PFSK-1 (cell line): ENCODE results near the gene RAB4A.

Experiments used
- FOXP2 ChIP-seq: optimal IDR thresholded peaks from 2 replicates; pipeline ENCODE3; 2011; ENCODE audit warnings: borderline replicate concordance, control low read depth, inconsistent platforms; ENCODE audit not compliant: insufficient read depth; ENCODE audit errors: extremely low read length, extremely low read depth
- POLR2AphosphoS5 ChIP-seq: IDR thresholded peaks from 2 replicates; pipeline ENCODE4 v1.6.1; 2012; ENCODE audit warnings: low read depth, mild to moderate bottlenecking, control low read depth, low read length, moderate library complexity
- REST ChIP-seq, 2 experiments: IDR thresholded peaks; 2 replicates each; pipeline versions ENCODE4 v1.6.1 to v1.8.0; 2011 to 2012; ENCODE audit warnings: low read depth in 2 of 2, low read length in 2 of 2, control low read depth in 1 of 2, inconsistent platforms in 1 of 2, mild to moderate bottlenecking in 1 of 2, moderate library complexity in 1 of 2; ENCODE audit not compliant: insufficient read depth in 1 of 2
- SIN3A ChIP-seq: IDR thresholded peaks from 2 replicates; pipeline ENCODE4 v1.6.1; 2012; ENCODE audit warnings: mild to moderate bottlenecking, low read length, moderate library complexity, borderline replicate concordance; ENCODE audit not compliant: insufficient read depth
- TAF1 ChIP-seq: IDR thresholded peaks from 2 replicates; pipeline ENCODE4 v1.6.1; 2012; ENCODE audit warnings: low read length, control low read depth, borderline replicate concordance; ENCODE audit not compliant: insufficient read depth

The RAB4A gene

GRCh38 chr1:229225331-229225782 is 45.6 kb upstream of the RAB4A start:
- TF ChIP-seq FOXP2 (no peak), TAF1 (no peak), POLR2AphosphoS5 (no peak), SIN3A (no peak), REST (IDR thresholded peaks at IDR 0.05; ENCODE audit: insufficient read depth in 1 of 2, low read depth in 2 of 2, low read length in 2 of 2) (no peak)

- no peak for TF ChIP-seq FOXP2
- TF ChIP-seq REST (IDR thresholded peaks at IDR 0.05; ENCODE audit: insufficient read depth in 1 of 2, low read depth in 2 of 2, low read length in 2 of 2): no peak
Observed at GRCh38 chr1:229226796-229227195, 44.1 kb upstream of the RAB4A start.

GRCh38 chr1:229227298-229227919 is 43.5 kb upstream of the RAB4A start:
- 0 out of 2 replicates have a peak, but pooled peaks have one; percentile 26 for TF ChIP-seq SIN3A
- no peak for TF ChIP-seq POLR2AphosphoS5

- TF ChIP-seq TAF1 (no peak), FOXP2 (no peak), REST (IDR thresholded peaks at IDR 0.05; ENCODE audit: insufficient read depth in 1 of 2, low read depth in 2 of 2, low read length in 2 of 2) (no peak), SIN3A (no peak), POLR2AphosphoS5 (no peak)
Observed at GRCh38 chr1:229228522-229228921, 42.4 kb upstream of the RAB4A start.

GRCh38 chr1:229229137-229229720 is 41.7 kb upstream of the RAB4A start:
- no peak for TF ChIP-seq FOXP2
- TF ChIP-seq POLR2AphosphoS5: no peak

GRCh38 chr1:229229721-229230139 is 41.2 kb upstream of the RAB4A start:
- TF ChIP-seq REST (IDR thresholded peaks at IDR 0.05; ENCODE audit: insufficient read depth in 1 of 2, low read depth in 2 of 2, low read length in 2 of 2) (no peak), POLR2AphosphoS5 (no peak), FOXP2 (no peak), TAF1 (no peak), SIN3A (no peak)
